GM23248 (cell line): ENCODE results near the gene CCDC188. TPM values are rescaled to one million over a fixed set of nuclear protein-coding genes. Genes with fewer than 3 reads are reported as not detected.

Source experiments
- DNase-seq: peaks from one replicate; pipeline ENCODE4 v3.0.0-alpha.2; 2015
- H2AFZ ChIP-seq: fragments of 200-600 bp; sonication (generic); 2 replicates; pipeline ENCODE4 v1.6.1; 2016; ENCODE audit warnings: antibody characterized with exemption
- H3F3A ChIP-seq: fragments of 200-600 bp; sonication (generic); 2 replicates; pipeline ENCODE4 v1.6.1; 2016; ENCODE audit warnings: mild to moderate bottlenecking, antibody characterized with exemption, mixed run types; ENCODE audit not compliant: insufficient read depth
- H3K27ac ChIP-seq: fragments of 200-600 bp; sonication (generic); 2 replicates; pipeline ENCODE4 v1.5.1; 2016; ENCODE audit warnings: mild to moderate bottlenecking
- H3K27me3 ChIP-seq: fragments of 200-600 bp; sonication (generic); replicated peaks from 2 replicates; pipeline ENCODE4 v1.6.1; 2016; ENCODE audit warnings: mild to moderate bottlenecking; ENCODE audit not compliant: insufficient read depth
- H3K36me3 ChIP-seq: fragments of 200-600 bp; sonication (generic); 2 replicates; pipeline ENCODE4 v1.6.1; 2016; ENCODE audit warnings: low read depth, mild to moderate bottlenecking
- H3K4me1 ChIP-seq: fragments of 200-600 bp; sonication (generic); 2 replicates; pipeline ENCODE4 v1.6.1; 2016; ENCODE audit warnings: mild to moderate bottlenecking; ENCODE audit not compliant: insufficient read depth
- H3K4me2 ChIP-seq: fragments of 200-600 bp; sonication (generic); one replicate; pipeline ENCODE4 v1.6.1; 2016; ENCODE audit warnings: mild to moderate bottlenecking; ENCODE audit not compliant: unreplicated experiment
- H3K4me3 ChIP-seq: fragments of 200-600 bp; sonication (generic); 2 replicates; pipeline ENCODE4 v1.5.1; 2016; ENCODE audit warnings: mild to moderate bottlenecking
- H3K79me2 ChIP-seq: fragments of 200-600 bp; sonication (generic); 2 replicates; pipeline ENCODE4 v1.6.1; 2016; ENCODE audit warnings: mild to moderate bottlenecking; ENCODE audit not compliant: insufficient read depth
- H3K9ac ChIP-seq: fragments of 200-600 bp; sonication (generic); 2 replicates; pipeline ENCODE4 v1.6.1; 2016; ENCODE audit warnings: mild to moderate bottlenecking
- H3K9me2 ChIP-seq: fragments of 200-600 bp; sonication (generic); 2 replicates; pipeline ENCODE4 v1.6.1; 2016; ENCODE audit warnings: mixed run types, mild to moderate bottlenecking, moderate library complexity; ENCODE audit not compliant: insufficient read depth
- H3K9me3 ChIP-seq: fragments of 200-600 bp; sonication (generic); one replicate; pipeline ENCODE4 v1.6.1; 2017; ENCODE audit warnings: low read depth
- H4K20me1 ChIP-seq: fragments of 200-600 bp; sonication (generic); 2 replicates; pipeline ENCODE4 v1.6.0; 2016; ENCODE audit not compliant: insufficient read depth
- EZH2 ChIP-seq: fragments of 200-600 bp; sonication (generic); IDR thresholded peaks from 2 replicates; pipeline ENCODE4 v1.6.1; 2018; ENCODE audit warnings: antibody characterized with exemption, mild to moderate bottlenecking; ENCODE audit not compliant: insufficient read depth, poor library complexity, severe bottlenecking
- EZH2phosphoT487 ChIP-seq: fragments of 200-600 bp; sonication (generic); IDR thresholded peaks from 2 replicates; pipeline ENCODE4 v1.6.1; 2018; ENCODE audit warnings: antibody characterized with exemption, moderate library complexity, mild to moderate bottlenecking, low read depth; ENCODE audit not compliant: insufficient read depth
- WGBS, 2 experiments: methylation state at CpG; one replicate each; pipeline ENCODE4 v1.1.6; 2015 to 2017; ENCODE audit warnings: low lambda C conversion rate in 2 of 2, low coverage in 1 of 2; ENCODE audit errors: missing lambda C conversion rate in 2 of 2; 5-methylcytosine and 5-hydroxymethylcytosine counted together
- in situ Hi-C: fragments of 300-500 bp; cut with MboI; formaldehyde crosslinking; loops from 2 replicates; pipeline ENCODE4 v1.15.0; 2020
- polyA plus RNA-seq: library from polyadenylated mRNA; unstranded; fragments of >200 nt; fragmentation: Nextera tagmentation; extraction: Ambion mirVana; gene quantifications from 2 replicates; pipeline ENCODE4 v1.2.1, GENCODE V29; 2016
- total RNA-seq: library from RNA; depleted of rRNA; stranded (reverse); fragments of >200 nt; shearing (Covaris generic); gene quantifications from 2 replicates; pipeline ENCODE4 v1.2.3, GENCODE V29; 2014

CCDC188 gene
- total and polyA plus RNA-seq, 2 experiments from 2014 or later = 1.2 to 1.8 TPM

DNA sequence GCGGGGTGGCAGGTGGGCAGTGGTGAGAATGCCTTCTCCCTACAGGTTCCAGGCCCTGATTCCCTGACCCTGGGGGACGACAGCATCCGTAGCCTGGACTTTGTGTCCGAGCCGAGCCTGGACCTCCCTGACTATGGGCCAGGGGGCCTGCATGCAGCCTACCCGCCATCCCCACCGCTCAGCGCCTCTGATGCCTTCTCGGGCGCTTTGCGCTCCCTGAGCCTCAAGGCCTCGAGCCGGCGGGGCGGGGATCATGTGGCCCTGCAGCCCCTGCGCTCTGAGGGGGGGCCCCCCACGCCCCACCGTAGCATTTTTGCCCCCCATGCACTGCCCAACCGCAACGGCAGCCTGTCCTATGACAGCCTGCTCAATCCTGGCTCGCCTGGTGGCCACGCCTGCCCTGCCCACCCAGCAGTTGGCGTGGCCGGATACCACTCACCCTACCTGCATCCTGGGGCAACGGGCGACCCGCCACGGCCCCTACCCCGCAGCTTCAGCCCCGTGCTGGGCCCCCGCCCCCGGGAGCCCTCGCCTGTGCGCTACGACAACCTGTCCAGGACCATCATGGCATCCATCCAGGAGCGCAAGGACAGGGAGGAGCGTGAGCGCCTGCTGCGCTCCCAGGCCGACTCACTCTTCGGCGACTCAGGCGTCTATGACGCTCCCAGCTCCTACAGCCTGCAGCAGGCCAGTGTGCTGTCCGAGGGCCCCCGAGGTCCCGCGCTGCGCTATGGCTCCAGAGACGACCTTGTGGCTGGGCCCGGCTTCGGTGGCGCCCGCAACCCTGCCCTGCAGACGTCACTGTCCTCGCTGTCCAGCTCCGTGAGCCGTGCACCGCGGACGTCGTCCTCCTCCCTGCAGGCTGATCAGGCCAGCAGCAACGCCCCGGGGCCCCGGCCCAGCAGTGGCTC lies 7.9 kb downstream of the CCDC188 start:
- Histone ChIP-seq H3K36me3 (no peaks in the 10 kb centered on the region), H3K4me3 (no peak overlapping the region), H3K27me3 (no peaks in the 10 kb centered on the region), H3K79me2 (peaks cover 13% of the 10 kb centered on the region), H3K4me1 (peaks cover 20% of the 10 kb centered on the region), H4K20me1 (no peaks in the 10 kb centered on the region), H2AFZ (no peak overlapping the region), H3K9me3 (no peaks in the 10 kb centered on the region), H3K9ac (no peak overlapping the region), H3K27ac (no peak overlapping the region), H3K4me2 (no peak overlapping the region), H3F3A (peaks cover 6% of the 10 kb centered on the region; the same call in 1 of the 2 replicates), H3K9me2 (no peaks in the 10 kb centered on the region)
- 96 to 98% methylated on average over 35 to 61 of the region's 65 CpGs for WGBS, 2 experiments
- TF ChIP-seq EZH2phosphoT487 (no peak), EZH2 (no peak)
- in situ Hi-C loops = no loop called here
- DNase-seq = no peak

DNA sequence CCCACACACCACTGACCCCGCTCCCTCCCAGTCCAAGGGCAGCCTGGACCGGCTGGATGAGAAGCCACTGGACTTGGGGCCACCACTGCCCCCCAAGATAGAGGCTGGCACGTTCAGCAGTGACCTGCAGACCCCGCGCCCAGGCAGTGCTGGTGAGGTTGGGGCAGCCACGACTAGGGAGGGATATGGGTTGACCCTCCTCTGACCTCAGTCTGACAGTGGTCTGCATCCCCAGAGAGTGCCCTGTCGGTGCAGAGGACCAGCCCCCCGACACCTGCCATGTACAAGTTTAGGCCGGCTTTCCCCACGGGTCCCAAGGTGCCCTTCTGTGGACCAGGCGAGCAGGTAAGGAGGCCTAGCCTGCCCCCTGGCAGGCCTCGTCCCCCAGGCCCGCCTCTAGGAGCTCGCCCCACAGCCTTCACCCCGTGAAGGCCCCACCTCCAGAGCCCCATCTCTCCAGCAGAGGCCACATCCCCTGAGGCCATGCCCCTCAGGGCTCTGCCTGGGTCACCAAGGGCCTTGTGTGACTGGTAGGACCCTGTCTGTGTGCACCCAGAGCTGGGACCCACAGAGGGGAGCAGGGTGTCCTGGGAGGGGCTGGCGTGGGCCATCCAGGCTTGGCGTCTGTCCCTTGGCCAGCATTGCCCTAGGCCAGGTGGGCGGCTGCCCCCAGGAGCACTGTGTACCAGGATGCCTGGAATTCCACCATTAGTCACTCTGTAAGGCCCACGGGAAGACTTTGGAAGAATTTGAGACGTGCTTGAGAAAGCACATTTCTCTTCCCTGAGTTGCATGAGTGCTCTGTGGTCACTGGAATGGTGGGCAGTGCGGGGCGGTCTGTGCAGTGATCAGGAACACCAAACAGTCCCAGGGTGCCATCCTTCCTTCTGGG lies 9.4 kb downstream of the CCDC188 start:
- Histone ChIP-seq H4K20me1 (no peaks in the 10 kb centered on the region), H3K9me3 (no peaks in the 10 kb centered on the region), H3F3A (peaks cover 6% of the 10 kb centered on the region; the same call in 1 of the 2 replicates), H3K4me1 (peaks cover 25% of the 10 kb centered on the region), H2AFZ (no peak overlapping the region), H3K9ac (peak overlapping the region; percentile 41), H3K27me3 (no peaks in the 10 kb centered on the region), H3K36me3 (no peaks in the 10 kb centered on the region), H3K4me3 (no peak overlapping the region), H3K79me2 (peaks cover 29% of the 10 kb centered on the region), H3K4me2 (no peak overlapping the region), H3K27ac (peak overlapping the region; percentile 78), H3K9me2 (no peaks in the 10 kb centered on the region)
- WGBS, 2 experiments = 61 to 75% methylated on average over 16 to 22 of the region's 22 CpGs
- peak; percentile 91 for DNase-seq
- in situ Hi-C loops = no loop called here
- TF ChIP-seq EZH2phosphoT487 = no peak
- no peak for TF ChIP-seq EZH2

DNA sequence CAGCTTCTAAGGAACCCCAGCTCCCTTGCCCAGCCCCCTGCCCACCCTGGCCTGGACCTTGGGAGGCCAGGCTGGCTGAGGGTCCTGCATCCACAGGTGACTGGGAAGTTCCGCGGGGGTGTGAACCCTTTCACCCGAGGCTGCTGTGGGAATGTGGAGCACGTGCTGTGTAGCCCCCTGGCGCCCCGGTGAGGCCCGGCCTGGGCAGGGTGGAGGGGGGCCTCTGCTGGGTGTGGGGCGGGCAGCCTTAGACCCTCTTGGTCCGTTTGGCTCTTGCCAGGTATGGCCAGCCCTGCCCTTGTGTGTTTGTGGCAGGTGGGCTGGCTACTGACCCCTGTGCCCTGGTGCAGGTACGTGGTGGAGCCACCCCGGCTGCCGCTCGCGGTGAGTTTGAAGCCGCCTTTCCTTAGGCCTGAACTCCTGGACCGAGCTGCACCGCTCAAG lies 10.3 kb downstream of the CCDC188 start:
- Histone ChIP-seq H3K27me3 (no peaks in the 10 kb centered on the region), H2AFZ (no peak overlapping the region), H3K27ac (no peak overlapping the region), H4K20me1 (no peaks in the 10 kb centered on the region), H3K9me2 (no peaks in the 10 kb centered on the region), H3K4me3 (no peak overlapping the region), H3K4me2 (no peak overlapping the region), H3F3A (peaks cover 6% of the 10 kb centered on the region; the same call in 1 of the 2 replicates), H3K4me1 (peaks cover 25% of the 10 kb centered on the region), H3K79me2 (peaks cover 37% of the 10 kb centered on the region), H3K9ac (no peak overlapping the region), H3K36me3 (no peaks in the 10 kb centered on the region), H3K9me3 (no peaks in the 10 kb centered on the region)
- in situ Hi-C loops = no loop called here
- WGBS, 2 experiments = 92 to 95% methylated on average over 13 to 17 of the region's 17 CpGs
- no peak for TF ChIP-seq EZH2phosphoT487
- no peak for TF ChIP-seq EZH2
- DNase-seq = no peak

DNA sequence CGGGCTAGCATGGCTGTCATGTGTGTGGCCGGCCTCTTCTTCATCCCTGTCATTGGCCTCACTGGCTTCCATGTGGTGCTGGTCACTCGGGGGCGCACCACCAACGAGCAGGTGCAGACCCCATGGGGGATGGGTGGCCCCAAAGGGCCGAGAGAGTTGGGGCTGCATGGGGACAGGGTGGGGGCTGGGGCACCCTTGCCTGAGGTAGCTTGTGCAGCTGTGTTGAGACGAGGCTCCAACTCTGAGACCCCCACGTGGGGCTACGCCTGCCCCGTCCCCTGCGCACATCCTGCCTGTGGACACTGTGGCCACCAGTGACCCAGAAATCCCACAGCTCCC lies 10.8 kb downstream of the CCDC188 start:
- no peak overlapping the region for H2AFZ ChIP-seq
- no peak overlapping the region for H3K4me3 ChIP-seq
- H3K9ac ChIP-seq = no peak overlapping the region
- H4K20me1 ChIP-seq = no peaks in the 10 kb centered on the region
- WGBS, 2 experiments = 84 to 85% methylated on average over 10 to 11 of the region's 11 CpGs
- no peak for TF ChIP-seq EZH2
- no peak for TF ChIP-seq EZH2phosphoT487
- no peak overlapping the region for H3K27ac ChIP-seq
- peaks cover 6% of the 10 kb centered on the region; the same call in 1 of the 2 replicates for H3F3A ChIP-seq
- in situ Hi-C loops = no loop called here
- H3K9me3 ChIP-seq = no peaks in the 10 kb centered on the region
- H3K4me2 ChIP-seq = no peak overlapping the region
- no peak for DNase-seq
- no peaks in the 10 kb centered on the region for H3K36me3 ChIP-seq
- H3K4me1 ChIP-seq = peaks cover 25% of the 10 kb centered on the region
- no peaks in the 10 kb centered on the region for H3K27me3 ChIP-seq
- peaks cover 42% of the 10 kb centered on the region for H3K79me2 ChIP-seq
- no peaks in the 10 kb centered on the region for H3K9me2 ChIP-seq
